A549 treated with GW870086 at 1 μM for 4 hours (cell line): ENCODE data around the gene TPP2. TPM values are rescaled to one million over a fixed set of nuclear protein-coding genes. Genes with fewer than 3 reads are reported as not detected.

Experiments
- total RNA-seq: library from RNA; stranded (reverse); fragments of 200-300 nt; extraction: Qiagen RNA extraction; gene quantifications from 5 replicates; pipeline ENCODE4 v1.2.3, GENCODE V29; 2022; ENCODE audit warnings: low read depth

Gene TPP2
- total RNA-seq = 12.2 to 16.7 TPM (median 15.7 TPM) in 5 replicates

GRCh38 chr13:102596147-102597028 lies at the start of gene TPP2:
Gene TPP2 (plus strand): TSS chr13:102596986. CDS start chr13:102597039, 53 bp downstream.

GRCh38 chr13:102694937-102695336 lies 98.2 kb downstream of the TPP2 start, which contains the start of gene METTL21C:
Gene METTL21C (minus strand): TSS chr13:102695044. CDS start chr13:102694498, 546 bp downstream.

Other genes with a start within 250 kb of the TPP2 start
- gene FGF14, start 194.9 kb upstream of the TPP2 start, total RNA-seq = not detected in 5 replicates
- not detected in 5 replicates for gene METTL21C, start 98.1 kb downstream of the TPP2 start, total RNA-seq
- gene TEX30, start 176.8 kb downstream of the TPP2 start, total RNA-seq = 11.4 to 16.6 TPM (median 12.8 TPM) in 5 replicates
- 6.0 to 7.6 TPM (median 6.2 TPM) in 5 replicates for gene POGLUT2, start 202.0 kb downstream of the TPP2 start, total RNA-seq
- 2.9 to 4.9 TPM (median 4.7 TPM) in 5 replicates for gene BIVM, start 202.1 kb downstream of the TPP2 start, total RNA-seq
- 14.4 to 18.4 TPM (median 15.9 TPM) in 5 replicates for gene ERCC5, start 249.0 kb downstream of the TPP2 start, total RNA-seq